Activated T-cell treated with anti-CD3 and anti-CD28 coated beads, Interleukin-2, amount 50 U/mL, for 24 hours (primary cell): ENCODE results near the gene FGF1.
"Not testable (repeated sequence)": the region's sequence is repeated elsewhere in the genome, so short reads cannot be mapped to it uniquely, and the experiment has no call there.

ENCODE experiments used
- DNase-seq: peaks from one replicate; pipeline ENCODE4 v3.0.0-alpha.2; 2020
- H3K27ac Mint-ChIP-seq: 2 replicates; pipeline ENCODE4 v1.8.0; 2020; ENCODE audit warnings: mild to moderate bottlenecking, mixed read lengths
- H3K27me3 Mint-ChIP-seq: 2 replicates; pipeline ENCODE4 v1.8.0; 2020; ENCODE audit warnings: mixed read lengths
- H3K36me3 Mint-ChIP-seq: 2 replicates; pipeline ENCODE4 v1.8.0; 2020; ENCODE audit warnings: low read depth, mixed read lengths
- H3K4me1 Mint-ChIP-seq: 2 replicates; pipeline ENCODE4 v1.8.0; 2020; ENCODE audit warnings: low read depth, mixed read lengths
- H3K4me3 Mint-ChIP-seq: 2 replicates; pipeline ENCODE4 v1.8.0; 2020; ENCODE audit warnings: mild to moderate bottlenecking, moderate library complexity, mixed read lengths
- H3K9me3 Mint-ChIP-seq: 2 replicates; pipeline ENCODE4 v1.8.0; 2020; ENCODE audit warnings: mixed read lengths

FGF1 gene

GRCh38 chr5:142652563-142652962, 33.3 kb downstream of the FGF1 start:
- Mint-ChIP-seq H3K36me3 (no peaks in the 10 kb centered on the region), H3K4me3 (no peak overlapping the region)

GRCh38 chr5:142650881-142651280, 35.0 kb downstream of the FGF1 start:
- no peak overlapping the region for H3K4me3 Mint-ChIP-seq
- H3K27ac Mint-ChIP-seq = no peak overlapping the region
- peaks cover 11% of the 10 kb centered on the region for H3K27me3 Mint-ChIP-seq
- peaks cover 3% of the 10 kb centered on the region for H3K4me1 Mint-ChIP-seq
- no peak for DNase-seq
- no peaks in the 10 kb centered on the region for H3K9me3 Mint-ChIP-seq
- H3K36me3 Mint-ChIP-seq = no peaks in the 10 kb centered on the region

More at GRCh38 chr5:142652563-142652962, 33.3 kb downstream of the FGF1 start:
- DNase-seq = no peak
- peaks cover 3% of the 10 kb centered on the region for H3K4me1 Mint-ChIP-seq
- no peak overlapping the region for H3K27ac Mint-ChIP-seq
- H3K9me3 Mint-ChIP-seq = no peaks in the 10 kb centered on the region
- peaks cover 13% of the 10 kb centered on the region for H3K27me3 Mint-ChIP-seq

GRCh38 chr5:142650060-142650459, 35.8 kb downstream of the FGF1 start:
- no peak overlapping the region for H3K27ac Mint-ChIP-seq
- H3K9me3 Mint-ChIP-seq = no peaks in the 10 kb centered on the region

GRCh38 chr5:142648108-142648507, 37.8 kb downstream of the FGF1 start:
- DNase-seq, H3K9me3 Mint-ChIP-seq, H3K36me3 Mint-ChIP-seq, H3K4me1 Mint-ChIP-seq, H3K27ac Mint-ChIP-seq, H3K4me3 Mint-ChIP-seq, H3K27me3 Mint-ChIP-seq: not testable (repeated sequence)

More at GRCh38 chr5:142650060-142650459, 35.8 kb downstream of the FGF1 start:
- Mint-ChIP-seq H3K36me3 (no peaks in the 10 kb centered on the region), H3K27me3 (peaks cover 4% of the 10 kb centered on the region), H3K4me1 (no peaks in the 10 kb centered on the region), H3K4me3 (no peak overlapping the region)
- DNase-seq = no peak

- Mint-ChIP-seq H3K4me1 (peaks cover 2% of the 10 kb centered on the region), H3K27me3 (peaks cover 2% of the 10 kb centered on the region), H3K36me3 (no peaks in the 10 kb centered on the region), H3K27ac (no peak overlapping the region), H3K4me3 (no peak overlapping the region), H3K9me3 (no peaks in the 10 kb centered on the region)
- no peak for DNase-seq
Measured at GRCh38 chr5:142645456-142645855, 40.4 kb downstream of the FGF1 start.

- H3K4me3 Mint-ChIP-seq = no peak overlapping the region
- no peak for DNase-seq
- H3K27me3 Mint-ChIP-seq = peaks cover 2% of the 10 kb centered on the region
- no peaks in the 10 kb centered on the region for H3K36me3 Mint-ChIP-seq
- no peak overlapping the region for H3K27ac Mint-ChIP-seq
- no peaks in the 10 kb centered on the region for H3K9me3 Mint-ChIP-seq
- H3K4me1 Mint-ChIP-seq = peaks cover 2% of the 10 kb centered on the region
Measured at GRCh38 chr5:142644640-142645361, 41.1 kb downstream of the FGF1 start.

GRCh38 chr5:142644127-142644526, 41.8 kb downstream of the FGF1 start:
- DNase-seq = no peak
- peaks cover 2% of the 10 kb centered on the region for H3K4me1 Mint-ChIP-seq
- H3K4me3 Mint-ChIP-seq = no peak overlapping the region
- H3K27me3 Mint-ChIP-seq = peaks cover 7% of the 10 kb centered on the region
- no peaks in the 10 kb centered on the region for H3K36me3 Mint-ChIP-seq
- H3K9me3 Mint-ChIP-seq = no peaks in the 10 kb centered on the region
- H3K27ac Mint-ChIP-seq = no peak overlapping the region

GRCh38 chr5:142643634-142644033, 42.3 kb downstream of the FGF1 start:
- H3K36me3 Mint-ChIP-seq = no peaks in the 10 kb centered on the region
- no peaks in the 10 kb centered on the region for H3K9me3 Mint-ChIP-seq
- peaks cover 10% of the 10 kb centered on the region for H3K27me3 Mint-ChIP-seq
- no peak overlapping the region for H3K4me3 Mint-ChIP-seq
- peaks cover 2% of the 10 kb centered on the region for H3K4me1 Mint-ChIP-seq
- DNase-seq = no peak
- no peak overlapping the region for H3K27ac Mint-ChIP-seq

GRCh38 chr5:142642427-142642826, 43.5 kb downstream of the FGF1 start:
- no peaks in the 10 kb centered on the region for H3K36me3 Mint-ChIP-seq
- no peak overlapping the region for H3K4me3 Mint-ChIP-seq
- H3K9me3 Mint-ChIP-seq = no peaks in the 10 kb centered on the region
- peaks cover 18% of the 10 kb centered on the region for H3K27me3 Mint-ChIP-seq
- no peak for DNase-seq
- no peak overlapping the region for H3K27ac Mint-ChIP-seq
- peaks cover 2% of the 10 kb centered on the region for H3K4me1 Mint-ChIP-seq

GRCh38 chr5:142641711-142642110, 44.2 kb downstream of the FGF1 start:
- Mint-ChIP-seq H3K36me3 (no peaks in the 10 kb centered on the region), H3K4me3 (no peak overlapping the region), H3K27me3 (peaks cover 23% of the 10 kb centered on the region), H3K9me3 (no peaks in the 10 kb centered on the region), H3K27ac (no peak overlapping the region), H3K4me1 (peaks cover 2% of the 10 kb centered on the region)
- DNase-seq = no peak

GRCh38 chr5:142640316-142641005, 45.4 kb downstream of the FGF1 start:
- Mint-ChIP-seq H3K27ac (no peak overlapping the region), H3K9me3 (no peaks in the 10 kb centered on the region), H3K4me3 (no peak overlapping the region), H3K4me1 (peaks cover 2% of the 10 kb centered on the region), H3K27me3 (peaks cover 26% of the 10 kb centered on the region), H3K36me3 (no peaks in the 10 kb centered on the region)
- DNase-seq = no peak

- H3K9me3 Mint-ChIP-seq = no peaks in the 10 kb centered on the region
- H3K27me3 Mint-ChIP-seq = peaks cover 26% of the 10 kb centered on the region
- no peak overlapping the region for H3K27ac Mint-ChIP-seq
- H3K4me1 Mint-ChIP-seq = peaks cover 2% of the 10 kb centered on the region
- H3K36me3 Mint-ChIP-seq = no peaks in the 10 kb centered on the region
- DNase-seq = no peak
- H3K4me3 Mint-ChIP-seq = no peak overlapping the region
Measured at GRCh38 chr5:142639455-142639854, 46.4 kb downstream of the FGF1 start.

- DNase-seq = no peak
- H3K27me3 Mint-ChIP-seq = peaks cover 31% of the 10 kb centered on the region
- no peak overlapping the region for H3K4me3 Mint-ChIP-seq
- H3K27ac Mint-ChIP-seq = no peak overlapping the region
- no peaks in the 10 kb centered on the region for H3K36me3 Mint-ChIP-seq
- no peaks in the 10 kb centered on the region for H3K9me3 Mint-ChIP-seq
- no peaks in the 10 kb centered on the region for H3K4me1 Mint-ChIP-seq
Measured at GRCh38 chr5:142637871-142638270, 48.0 kb downstream of the FGF1 start.

- no peak overlapping the region for H3K4me3 Mint-ChIP-seq
Measured at GRCh38 chr5:142636698-142637324, 49.1 kb downstream of the FGF1 start.

GRCh38 chr5:142636093-142636492, 49.8 kb downstream of the FGF1 start:
- Mint-ChIP-seq H3K4me1 (no peaks in the 10 kb centered on the region), H3K9me3 (no peaks in the 10 kb centered on the region), H3K36me3 (no peaks in the 10 kb centered on the region), H3K27me3 (peaks cover 31% of the 10 kb centered on the region), H3K27ac (no peak overlapping the region), H3K4me3 (no peak overlapping the region)
- DNase-seq = no peak

More at GRCh38 chr5:142636698-142637324, 49.1 kb downstream of the FGF1 start:
- Mint-ChIP-seq H3K27ac (no peak overlapping the region), H3K27me3 (peaks cover 31% of the 10 kb centered on the region), H3K36me3 (no peaks in the 10 kb centered on the region), H3K4me1 (no peaks in the 10 kb centered on the region), H3K9me3 (no peaks in the 10 kb centered on the region)
- no peak for DNase-seq
